H1 (cell line): ENCODE data around the gene GNG13. TPM values are rescaled to one million over a fixed set of nuclear protein-coding genes. Genes with fewer than 3 reads are reported as not detected.

Experiments used
- CTCF ChIA-PET: fragments of 300-600 bp; sonication (Branson Sonifier 250); formaldehyde crosslinking; loops from one replicate; lab custom pipeline; 2021; ENCODE audit not compliant: partially characterized antibody; lab: Charles Lee
- POLR2A ChIA-PET: fragments of 300-600 bp; sonication (Branson Sonifier 250); formaldehyde crosslinking; loops from one replicate; lab custom pipeline; 2021; ENCODE audit warnings: inconsistent platforms; ENCODE audit not compliant: partially characterized antibody; lab: Charles Lee
- DNase-seq, 2 experiments: peaks; one replicate each; pipeline versions ENCODE4 v3.0.0 to v3.0.0-alpha.2; 2010 to 2022; ENCODE audit warnings: low spot score in 2 of 2, low read depth in 1 of 2, mixed read lengths in 1 of 2
- FAIRE-seq: peaks from 2 replicates; lab custom pipeline; 2011; peaks lifted over from hg19 to GRCh38; lab: Jason Lieb, UNC
- H2AFZ ChIP-seq: 2 replicates; pipeline ENCODE4 v1.8.1; 2012; ENCODE audit warnings: low read length, inconsistent platforms
- H2AK5ac ChIP-seq: 2 replicates; pipeline ENCODE4 v1.6.1; 2013; ENCODE audit warnings: low read depth, low read length
- H2BK120ac ChIP-seq: replicated peaks from 2 replicates; pipeline ENCODE3; 2013; ENCODE audit warnings: low read depth, low read length, inconsistent platforms
- H2BK12ac ChIP-seq: 2 replicates; pipeline ENCODE4 v1.6.1; 2013; ENCODE audit warnings: low read depth, low read length
- H2BK15ac ChIP-seq: 2 replicates; pipeline ENCODE4 v1.6.1; 2013; ENCODE audit warnings: low read length
- H2BK20ac ChIP-seq: 2 replicates; pipeline ENCODE4 v1.6.1; 2013; ENCODE audit warnings: low read length
- H2BK5ac ChIP-seq: 2 replicates; pipeline ENCODE4 v1.6.1; 2013; ENCODE audit warnings: low read depth, low read length
- H3K14ac ChIP-seq: 2 replicates; pipeline ENCODE4 v1.6.1; 2013; ENCODE audit warnings: inconsistent platforms; ENCODE audit not compliant: insufficient read length
- H3K18ac ChIP-seq: 2 replicates; pipeline ENCODE4 v1.6.1; 2013; ENCODE audit warnings: low read length; ENCODE audit errors: extremely low read depth
- H3K23ac ChIP-seq: 2 replicates; pipeline ENCODE4 v1.6.1; 2013; ENCODE audit warnings: inconsistent platforms; ENCODE audit not compliant: insufficient read length
- H3K23me2 ChIP-seq: 2 replicates; pipeline ENCODE4 v1.6.1; 2013; ENCODE audit warnings: low read depth, low read length
- H3K27ac ChIP-seq: 2 replicates; pipeline ENCODE4 v1.6.1; 2011; ENCODE audit warnings: low read depth, low read length, inconsistent platforms
- H3K27me3 ChIP-seq, 4 experiments: replicated peaks in 1 of 4; 1 replicate in 1 of 4; 2 replicates in 3 of 4; pipeline versions ENCODE4 v1.6.1 to v1.8.1; 2011 to 2013; ENCODE audit warnings: low read length in 3 of 4, mild to moderate bottlenecking in 3 of 4, inconsistent platforms in 2 of 4, mixed read lengths in 2 of 4, moderate library complexity in 1 of 4; ENCODE audit not compliant: control insufficient read depth in 3 of 4, insufficient read depth in 3 of 4; ENCODE audit errors: extremely low read depth in 1 of 4
- H3K36me3 ChIP-seq, 4 experiments: 2 replicates each; pipeline versions ENCODE4 v1.6.1 to v1.8.1; 2011 to 2013; ENCODE audit warnings: mild to moderate bottlenecking in 4 of 4, low read length in 3 of 4, moderate library complexity in 2 of 4, control low read depth in 1 of 4, inconsistent platforms in 1 of 4; ENCODE audit not compliant: insufficient read depth in 4 of 4, control insufficient read depth in 2 of 4
- H3K4ac ChIP-seq: replicated peaks from 2 replicates; pipeline ENCODE3; 2013; ENCODE audit warnings: low read length, low read depth, mixed read lengths, inconsistent platforms; ENCODE audit not compliant: insufficient read length
- H3K4me1 ChIP-seq, 4 experiments: replicated peaks in 1 of 4; 1 replicate in 1 of 4; 2 replicates in 3 of 4; pipeline versions ENCODE4 v1.6.1 to v1.8.1; 2011 to 2013; ENCODE audit warnings: low read length in 3 of 4, inconsistent platforms in 2 of 4, mixed read lengths in 1 of 4; ENCODE audit not compliant: insufficient read depth in 4 of 4, control insufficient read depth in 3 of 4
- H3K4me2 ChIP-seq, 2 experiments: 2 replicates each; pipeline versions ENCODE4 v1.6.1 to v1.8.1; 2011 to 2013; ENCODE audit warnings: low read depth in 2 of 2, low read length in 2 of 2, control low read depth in 1 of 2, inconsistent platforms in 1 of 2, mild to moderate bottlenecking in 1 of 2; ENCODE audit not compliant: insufficient read depth in 1 of 2
- H3K4me3 ChIP-seq, 4 experiments: fragments of 200-600, 300-600 bp in 1 of 4; sonication (generic), shearing (Covaris generic), sonication (Bioruptor Twin) in 1 of 4; 2 replicates each; pipeline versions ENCODE4 v1.5.1 to v1.8.1; 2011 to 2016; ENCODE audit warnings: low read length in 4 of 4, low read depth in 3 of 4, control low read depth in 2 of 4, inconsistent platforms in 2 of 4, mild to moderate bottlenecking in 2 of 4, mixed read lengths in 1 of 4, moderate library complexity in 1 of 4; ENCODE audit not compliant: insufficient read depth in 2 of 4; ENCODE audit errors: extremely low read depth in 1 of 4
- H3K56ac ChIP-seq: replicated peaks from 2 replicates; pipeline ENCODE3; 2013; ENCODE audit warnings: low read depth, mild to moderate bottlenecking, mixed read lengths, low read length, inconsistent platforms; ENCODE audit not compliant: insufficient read length
- H3K79me1 ChIP-seq: 2 replicates; pipeline ENCODE4 v1.6.1; 2013; ENCODE audit warnings: low read depth, low read length, control low read depth
- H3K79me2 ChIP-seq, 2 experiments: 2 replicates each; pipeline versions ENCODE4 v1.6.1 to v1.8.1; 2012 to 2013; ENCODE audit warnings: low read length in 2 of 2, mild to moderate bottlenecking in 2 of 2, inconsistent platforms in 1 of 2; ENCODE audit not compliant: insufficient read depth in 2 of 2, control insufficient read depth in 1 of 2
- H3K9ac ChIP-seq, 4 experiments: replicated peaks in 1 of 4; 1 replicate in 1 of 4; 2 replicates in 3 of 4; pipeline versions ENCODE4 v1.6.1 to v1.8.1; 2011 to 2013; ENCODE audit warnings: low read depth in 3 of 4, low read length in 3 of 4, control low read depth in 2 of 4, mild to moderate bottlenecking in 2 of 4, moderate library complexity in 2 of 4, inconsistent platforms in 1 of 4; ENCODE audit errors: extremely low read depth in 1 of 4
- H3K9me3 ChIP-seq, 2 experiments: 2 replicates each; pipeline versions ENCODE4 v1.6.1 to v1.8.1; 2012 to 2013; ENCODE audit warnings: mild to moderate bottlenecking in 2 of 2, moderate library complexity in 2 of 2, control low read depth in 1 of 2, inconsistent platforms in 1 of 2, low read depth in 1 of 2, low read length in 1 of 2, mixed read lengths in 1 of 2; ENCODE audit not compliant: insufficient read depth in 2 of 2
- H4K20me1 ChIP-seq, 2 experiments: replicated peaks in 1 of 2; 2 replicates each; pipeline versions ENCODE3 to v1.8.1; 2011 to 2013; ENCODE audit warnings: inconsistent platforms in 2 of 2, low read length in 2 of 2, mild to moderate bottlenecking in 1 of 2; ENCODE audit not compliant: insufficient read depth in 2 of 2, control insufficient read depth in 1 of 2
- H4K5ac ChIP-seq: 2 replicates; pipeline ENCODE4 v1.6.1; 2013; ENCODE audit warnings: low read length, low read depth, mixed read lengths, inconsistent platforms; ENCODE audit not compliant: insufficient read length
- H4K8ac ChIP-seq: 2 replicates; pipeline ENCODE4 v1.8.0; 2013; ENCODE audit warnings: mild to moderate bottlenecking, moderate library complexity, low read length, inconsistent platforms; ENCODE audit not compliant: insufficient read depth; ENCODE audit errors: extremely low read depth
- H4K91ac ChIP-seq: replicated peaks from 2 replicates; pipeline ENCODE3; 2013; ENCODE audit warnings: low read length, mixed read lengths, inconsistent platforms; ENCODE audit not compliant: insufficient read length
- BRCA1 ChIP-seq: IDR thresholded peaks from 2 replicates; pipeline ENCODE4 v1.6.1; 2012; ENCODE audit warnings: low read depth, low read length, improper control_type of control experiment
- CBX5 ChIP-seq: fragments of 300-800, 300-1000 bp; sonication (generic); IDR thresholded peaks from 2 replicates; pipeline ENCODE4 v1.7.1; 2016; ENCODE audit warnings: antibody characterized with exemption, low read length, low read depth
- CHD1 ChIP-seq: IDR thresholded peaks from 2 replicates; pipeline ENCODE4 v1.6.1; 2012; ENCODE audit warnings: low read depth, low read length, improper control_type of control experiment
- CHD2 ChIP-seq: IDR thresholded peaks from 2 replicates; pipeline ENCODE4 v1.6.1; 2012; ENCODE audit warnings: low read length, improper control_type of control experiment
- EZH2 ChIP-seq: fragments of 200-600 bp; sonication (generic); IDR thresholded peaks from 2 replicates; pipeline ENCODE4 v1.7.1; 2012; ENCODE audit warnings: low read depth, mild to moderate bottlenecking, moderate library complexity, low read length, inconsistent platforms; ENCODE audit not compliant: severe bottlenecking
- GABPA ChIP-seq: IDR thresholded peaks from 2 replicates; pipeline ENCODE4 v1.6.1; 2011; ENCODE audit warnings: mild to moderate bottlenecking, low read length, moderate library complexity, borderline replicate concordance; ENCODE audit not compliant: insufficient read depth
- NRF1 ChIP-seq: IDR thresholded peaks from 2 replicates; pipeline ENCODE4 v1.6.1; 2011; ENCODE audit warnings: mild to moderate bottlenecking, low read depth, low read length, improper control_type of control experiment
- PHF8 ChIP-seq: fragments of 200-600 bp; sonication (generic); conservative IDR thresholded peaks from 2 replicates; pipeline ENCODE4 v1.7.1; 2012; ENCODE audit warnings: low read depth, mild to moderate bottlenecking, inconsistent platforms, low read length, moderate library complexity
- POU5F1 ChIP-seq: IDR thresholded peaks from 2 replicates; pipeline ENCODE4 v1.6.1; 2011; ENCODE audit warnings: low read depth, mild to moderate bottlenecking, low read length, moderate library complexity
- RBBP5 ChIP-seq: IDR thresholded peaks from 2 replicates; pipeline ENCODE4 v1.7.1; 2012; ENCODE audit warnings: low read depth, mild to moderate bottlenecking, inconsistent platforms, low read length, moderate library complexity, borderline replicate concordance
- SIRT6 ChIP-seq: IDR thresholded peaks from one replicate; pipeline ENCODE4 v1.7.1; 2012; ENCODE audit warnings: low read length, inconsistent platforms
- SP2 ChIP-seq: IDR thresholded peaks from 2 replicates; pipeline ENCODE4 v1.6.1; 2012; ENCODE audit warnings: mild to moderate bottlenecking, low read length, inconsistent platforms
- TAF1 ChIP-seq: IDR thresholded peaks from 2 replicates; pipeline ENCODE4 v1.6.1; 2011; ENCODE audit warnings: mild to moderate bottlenecking, low read depth, low read length
- ZNF274 ChIP-seq: IDR thresholded peaks from 2 replicates; pipeline ENCODE4 v1.7.0; 2012; ENCODE audit warnings: low read length, borderline replicate concordance; ENCODE audit errors: extremely low read depth
- WGBS, 2 experiments: shearing (Covaris generic) in 1 of 2; methylation state at CpG; one replicate each; pipeline versions ENCODE4 v1.1.6 to v1.1.7; 2013 to 2015; ENCODE audit warnings: low lambda C conversion rate in 2 of 2, mixed read lengths in 2 of 2, inconsistent platforms in 1 of 2, low coverage in 1 of 2, missing lambda C conversion rate in 1 of 2; ENCODE audit not compliant: insufficient replicate concordance in 2 of 2, insufficient coverage in 1 of 2, insufficient read length in 1 of 2; ENCODE audit errors: extremely low coverage in 1 of 2, missing lambda C conversion rate in 1 of 2; 5-methylcytosine and 5-hydroxymethylcytosine counted together
- polyA plus RNA-seq, 7 experiments: library from polyadenylated mRNA; depleted of rRNA in 3 of 7; stranded (reverse) in 5 of 7; unstranded in 2 of 7; fragments of >200 nt in 5 of 7; fragments of 200-250 nt in 2 of 7; gene quantifications; 1 replicate in 5 of 7; 2 replicates in 1 of 7; 4 replicates in 1 of 7; pipeline versions ENCODE4 v1.2.1 to v1.2.3, GENCODE V29; 2011 to 2013; ENCODE audit warnings: missing spikeins in 2 of 7, mixed read lengths in 2 of 7
- total RNA-seq: library from RNA; stranded (reverse); fragmentation: NEBNext Ultra II Directional; extraction: Animal tissue kit (Norgen Biotek cat#: 25700); gene quantifications from 2 replicates; pipeline ENCODE4 v1.2.1, GENCODE V29; 2021
- TF ChIP-seq, protein P1 (sequence below): IDR thresholded peaks from 2 replicates; pipeline ENCODE4 v1.6.1; 2012; ENCODE audit warnings: inconsistent platforms

GNG13 gene
- total and polyA plus RNA-seq, 2 of the 8 experiments (the other 6 are each of a cell fraction or from before 2014, with no cell fraction given) = not detected

DNA sequence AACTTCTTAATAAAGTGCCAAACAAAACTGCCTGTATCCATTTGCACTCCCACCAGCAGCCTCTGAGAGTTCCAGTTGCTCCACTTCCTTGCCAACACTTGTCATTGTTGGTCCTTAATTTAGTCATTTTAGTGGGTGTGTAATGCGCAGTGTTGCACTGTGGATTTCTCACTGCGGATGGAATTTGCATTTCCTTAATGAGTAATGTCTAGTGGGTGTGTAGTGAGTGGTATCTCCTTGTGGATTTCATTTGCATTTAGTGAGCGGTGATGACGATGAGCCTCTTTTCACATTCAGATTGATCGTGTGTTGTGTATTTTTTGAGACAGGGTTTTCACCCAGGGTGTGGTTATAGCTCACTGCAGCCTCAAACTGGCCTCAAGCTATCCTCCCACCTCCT, 44.1 kb downstream of the GNG13 start:
- FAIRE-seq = no peak
- no peak overlapping the region for H4K5ac ChIP-seq
- DNase-seq = no peak
- no peak overlapping the region for H2BK120ac ChIP-seq
- H3K4me2 ChIP-seq = no peak overlapping the region
- no peaks in the 10 kb centered on the region for H3K23me2 ChIP-seq
- no peak overlapping the region for H3K4ac ChIP-seq
- H3K27ac ChIP-seq = no peak overlapping the region
- no peaks in the 10 kb centered on the region for H4K20me1 ChIP-seq
- H2AFZ ChIP-seq = no peak overlapping the region
- no peak overlapping the region for H3K4me3 ChIP-seq
- H2AK5ac ChIP-seq = no peak overlapping the region
- H3K56ac ChIP-seq = no peak overlapping the region
- H3K9ac ChIP-seq = no peak overlapping the region
- H4K91ac ChIP-seq = no peak overlapping the region
- H3K79me1 ChIP-seq = no peaks in the 10 kb centered on the region
- H2BK20ac ChIP-seq = no peak overlapping the region
- POLR2A ChIA-PET = interaction anchor here (0.8 kb wide), 1 partner anchor 9 kb away, joined by 4 read pairs; no protein-coding TSS in a partner anchor
- no peak overlapping the region for H3K18ac ChIP-seq
- no peak overlapping the region for H3K23ac ChIP-seq
- 0 out of 4 replicates have a peak, but pooled peaks cover 0 to 3% of the 10 kb centered on the region in 2 experiments for H3K9me3 ChIP-seq
- WGBS, 2 experiments = 92% methylated on average over 5 of the region's 5 CpGs; no CpG with 5 or more reads in 1 of the 2 experiments
- peaks cover under 1 to 7% (median 4%) of the 10 kb centered on the region in 4 experiments; a peak in 5 of 7 replicates for H3K4me1 ChIP-seq
- H2BK5ac ChIP-seq = no peak overlapping the region
- H3K14ac ChIP-seq = no peak overlapping the region
- no peaks in the 10 kb centered on the region for H3K79me2 ChIP-seq
- no peak overlapping the region for H2BK15ac ChIP-seq
- CTCF ChIA-PET = interaction anchor here (0.7 to 4.8 kb wide), 5 partner anchors 9 to 44 kb away, joined by 3 to 32 read pairs (median 6); partner anchors contain the start of gene CIAO3
- no peaks in the 10 kb centered on the region for H3K27me3 ChIP-seq
- no peak overlapping the region for H4K8ac ChIP-seq
- H2BK12ac ChIP-seq = no peak overlapping the region
- no peaks in the 10 kb centered on the region for H3K36me3 ChIP-seq
- TF ChIP-seq CHD1 = no peak
- TF ChIP-seq ZNF274 = no peak
- no peak for TF ChIP-seq CBX5
- no peak for TF ChIP-seq CHD2
- TF ChIP-seq BRCA1 = no peak
- TF ChIP-seq GABPA = no peak
- no peak for TF ChIP-seq TAF1
- TF ChIP-seq POU5F1 = no peak
- TF ChIP-seq RBBP5 = no peak
- no peak for TF ChIP-seq EZH2
- no peak for TF ChIP-seq NRF1
- TF ChIP-seq PHF8 = no peak
- TF ChIP-seq SIRT6 = no peak
- no peak for TF ChIP-seq SP2
- TF ChIP-seq, protein P1, sequence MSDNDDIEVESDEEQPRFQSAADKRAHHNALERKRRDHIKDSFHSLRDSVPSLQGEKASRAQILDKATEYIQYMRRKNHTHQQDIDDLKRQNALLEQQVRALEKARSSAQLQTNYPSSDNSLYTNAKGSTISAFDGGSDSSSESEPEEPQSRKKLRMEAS = no peak
